GM18505 (cell line): Measurements from ENCODE around the gene PPM1F.
A peak's percentile ranks its signal among the peaks of the same experiment; 100 is the strongest.

ENCODE experiments used
- ATAC-seq: cut with Tn5 transposase; IDR thresholded peaks from one replicate; pipeline ENCODE4 v1.9.1; 2021; ENCODE audit not compliant: unreplicated experiment
- POLR2A ChIP-seq: IDR thresholded peaks from 4 replicates; pipeline ENCODE4 v1.6.1; 2011; ENCODE audit warnings: borderline replicate concordance; ENCODE audit not compliant: insufficient read depth, insufficient read length; ENCODE audit errors: extremely low read depth

The PPM1F gene

GRCh38 chr22:21938071-21938822, 14.4 kb downstream of the PPM1F start:
- peak; percentile 46 for TF ChIP-seq POLR2A
- ATAC-seq, result peak; percentile 93

GRCh38 chr22:21937821-21938070, 14.9 kb downstream of the PPM1F start:
- no peak for ATAC-seq
- no peak for TF ChIP-seq POLR2A

- ATAC-seq, result no peak
- no peak for TF ChIP-seq POLR2A
Measured at GRCh38 chr22:21937041-21937820, 15.4 kb downstream of the PPM1F start.

GRCh38 chr22:21936151-21936775, 16.4 kb downstream of the PPM1F start:
- no peak for ATAC-seq
- TF ChIP-seq POLR2A, result no peak

GRCh38 chr22:21933910-21934309, 18.7 kb downstream of the PPM1F start:
- no peak for ATAC-seq
- no peak for TF ChIP-seq POLR2A

GRCh38 chr22:21933413-21933812, 19.2 kb downstream of the PPM1F start:
- ATAC-seq, result no peak

GRCh38 chr22:21932347-21932746, 20.3 kb downstream of the PPM1F start:
- TF ChIP-seq POLR2A, result no peak
- ATAC-seq, result no peak

More at GRCh38 chr22:21933413-21933812, 19.2 kb downstream of the PPM1F start:
- TF ChIP-seq POLR2A, result no peak

- no peak for TF ChIP-seq POLR2A
- no peak for ATAC-seq
Measured at GRCh38 chr22:21931056-21931455, 21.6 kb downstream of the PPM1F start.

GRCh38 chr22:21929253-21929652, 23.4 kb downstream of the PPM1F start:
- ATAC-seq, result no peak

GRCh38 chr22:21928048-21928447, 24.6 kb downstream of the PPM1F start:
- ATAC-seq, result no peak
- no peak for TF ChIP-seq POLR2A

More at GRCh38 chr22:21929253-21929652, 23.4 kb downstream of the PPM1F start:
- no peak for TF ChIP-seq POLR2A

- TF ChIP-seq POLR2A, result no peak
- no peak for ATAC-seq
Measured at GRCh38 chr22:21927174-21927823, 25.3 kb downstream of the PPM1F start.

GRCh38 chr22:21926728-21927127, 25.9 kb downstream of the PPM1F start:
- ATAC-seq, result no peak
- TF ChIP-seq POLR2A, result no peak

GRCh38 chr22:21923163-21923561, 29.5 kb downstream of the PPM1F start:
- no peak for TF ChIP-seq POLR2A
- no peak for ATAC-seq

GRCh38 chr22:21922370-21923162, 30.1 kb downstream of the PPM1F start:
- TF ChIP-seq POLR2A, result no peak
- no peak for ATAC-seq

- TF ChIP-seq POLR2A, result no peak
- ATAC-seq, result no peak
Measured at GRCh38 chr22:21921729-21922128, 30.9 kb downstream of the PPM1F start.
